ENCODE results near the gene ZNF593. TPM values are rescaled to one million over a fixed set of nuclear protein-coding genes. Genes with fewer than 3 reads are reported as not detected.

Gene ZNF593
- total RNA-seq, 1 donor from 2014 or later, result 35.9 TPM

DNA sequence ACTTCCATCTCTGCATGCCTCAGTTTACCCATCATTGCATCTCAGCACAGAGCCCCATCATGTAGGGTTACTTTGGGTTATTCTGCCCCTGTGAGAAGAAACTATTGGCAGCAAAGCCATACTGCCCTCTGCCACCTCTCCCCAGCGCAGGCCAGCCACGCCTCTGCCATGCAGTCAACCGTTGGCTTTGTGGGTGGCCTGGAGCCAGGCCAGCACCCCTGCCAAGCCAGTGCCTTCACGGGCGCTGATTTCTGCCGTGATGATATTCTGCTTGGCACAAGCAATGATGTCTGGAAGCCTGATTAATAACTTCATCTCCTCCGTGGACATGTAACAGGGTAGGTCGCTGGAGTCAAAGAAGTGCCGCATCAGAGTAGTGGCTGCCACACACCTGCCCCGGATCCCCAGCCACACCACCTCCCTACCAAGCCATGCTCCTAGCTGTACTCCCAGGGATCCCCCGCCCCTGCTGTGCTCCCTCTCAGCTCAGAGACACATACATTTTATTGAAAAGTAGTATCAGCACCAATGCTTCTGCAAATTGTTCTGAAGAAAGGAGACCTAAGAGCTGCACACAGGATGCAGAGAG, 49.3 kb downstream of the ZNF593 start:
- H3K4me1 Mint-ChIP-seq (ENCODE audit: low read depth, unreplicated experiment), result peaks cover 4% of the 10 kb centered on the region
- DNase-seq, result no peak
- no peak overlapping the region for H3K4me3 Mint-ChIP-seq (ENCODE audit: unreplicated experiment)
- no peak for TF ChIP-seq CTCF (IDR thresholded peaks at IDR 0.05; ENCODE audit: partially characterized antibody, unreplicated experiment)
- H3K27ac Mint-ChIP-seq (ENCODE audit: unreplicated experiment), result no peak overlapping the region
- no peaks in the 10 kb centered on the region for H3K36me3 Mint-ChIP-seq (ENCODE audit: unreplicated experiment)
- no peaks in the 10 kb centered on the region for H3K9me3 Mint-ChIP-seq (ENCODE audit: unreplicated experiment)
- peaks cover 5% of the 10 kb centered on the region for H3K27me3 Mint-ChIP-seq (ENCODE audit: unreplicated experiment)

Other genes starting within 250 kb of the ZNF593 start
- 6.3 TPM for gene PAFAH2, start 171.8 kb upstream of the ZNF593 start, total RNA-seq (ENCODE audit: unreplicated experiment)
- gene EXTL1, start 148.1 kb upstream of the ZNF593 start, total RNA-seq (ENCODE audit: unreplicated experiment), result 2.6 TPM
- not detected for gene SLC30A2, start 123.8 kb upstream of the ZNF593 start, total RNA-seq (ENCODE audit: unreplicated experiment)
- gene TRIM63, start 102.3 kb upstream of the ZNF593 start, total RNA-seq (ENCODE audit: unreplicated experiment), result not detected
- gene PDIK1L, start 58.1 kb upstream of the ZNF593 start, total RNA-seq (ENCODE audit: unreplicated experiment), result 7.2 TPM
- 0.25 TPM for gene FAM110D, start 10.8 kb upstream of the ZNF593 start, total RNA-seq (ENCODE audit: unreplicated experiment)
- not detected for gene C1orf232, start 945 bp upstream of the ZNF593 start, total RNA-seq (ENCODE audit: unreplicated experiment)
- gene ZNF593OS, start 1.9 kb downstream of the ZNF593 start, total RNA-seq (ENCODE audit: unreplicated experiment), result 4.2 TPM
- 9.9 TPM for gene CNKSR1, start 7.6 kb downstream of the ZNF593 start, total RNA-seq (ENCODE audit: unreplicated experiment)
- gene CATSPER4, start 20.7 kb downstream of the ZNF593 start, total RNA-seq (ENCODE audit: unreplicated experiment), result not detected
- 28.2 TPM for gene CEP85, start 64.3 kb downstream of the ZNF593 start, total RNA-seq (ENCODE audit: unreplicated experiment)
- gene SH3BGRL3, start 110.2 kb downstream of the ZNF593 start, total RNA-seq (ENCODE audit: unreplicated experiment), result 412 TPM
- 11.4 TPM for gene UBXN11, start 136.7 kb downstream of the ZNF593 start, total RNA-seq (ENCODE audit: unreplicated experiment)
- 2.8 TPM for gene CD52, start 148.1 kb downstream of the ZNF593 start, total RNA-seq (ENCODE audit: unreplicated experiment)
- gene CRYBG2, start 184.2 kb downstream of the ZNF593 start, total RNA-seq (ENCODE audit: unreplicated experiment), result 2.2 TPM
- gene ZNF683, start 202.8 kb downstream of the ZNF593 start, total RNA-seq (ENCODE audit: unreplicated experiment), result not detected
- 97.3 TPM for gene LIN28A, start 240.9 kb downstream of the ZNF593 start, total RNA-seq (ENCODE audit: unreplicated experiment)